HG02759 (cell line): Measurements from ENCODE around the gene ZKSCAN3.
A peak's percentile ranks its signal among the peaks of the same experiment; 100 is the strongest.
"Not testable (repeated sequence)": the region's sequence is repeated elsewhere in the genome, so short reads cannot be mapped to it uniquely, and the experiment has no call there.

Source experiments
- ATAC-seq: cut with Tn5 transposase; IDR thresholded peaks from one replicate; pipeline ENCODE4 v1.9.1; 2021; ENCODE audit warnings: mild to moderate bottlenecking, moderate library complexity; ENCODE audit not compliant: unreplicated experiment

The ZKSCAN3 gene

DNA sequence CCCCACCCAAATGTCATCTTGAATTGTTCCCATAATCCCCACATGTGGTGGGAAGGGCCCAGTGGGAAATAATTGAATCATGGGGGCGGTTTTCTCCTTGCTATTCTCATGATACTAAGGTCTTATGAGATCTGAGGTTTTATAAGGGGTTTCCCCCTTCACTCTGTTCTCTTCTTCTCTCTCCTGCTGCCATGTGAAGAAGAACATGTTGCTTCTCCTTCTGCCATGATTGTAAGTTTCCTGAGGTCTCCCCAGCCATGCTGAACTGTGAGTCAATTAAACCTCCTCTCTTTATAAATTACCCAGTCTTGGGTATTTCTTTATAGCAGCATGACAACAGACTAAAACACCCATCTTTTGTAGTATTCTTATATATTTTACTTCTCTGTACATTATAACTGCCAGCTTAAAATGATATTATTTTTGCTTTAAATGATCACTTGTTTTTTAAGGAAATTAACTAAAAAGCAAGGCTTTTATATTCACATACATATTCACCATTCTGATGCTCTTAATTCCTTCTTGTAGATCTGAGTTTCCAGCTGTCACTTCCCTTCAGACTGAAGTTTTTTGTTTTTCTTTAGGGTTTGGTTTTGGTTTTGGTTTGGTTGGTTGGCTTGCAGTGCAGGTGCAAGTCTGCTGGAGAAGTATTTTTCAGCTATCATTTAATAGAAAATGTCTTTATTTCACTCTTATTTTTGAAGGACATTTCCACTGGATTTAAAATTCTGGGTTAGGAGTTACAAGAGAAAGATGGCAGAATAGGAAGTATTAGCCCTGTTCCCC lies 9.2 kb upstream of the ZKSCAN3 start:
- ATAC-seq: no peak

DNA sequence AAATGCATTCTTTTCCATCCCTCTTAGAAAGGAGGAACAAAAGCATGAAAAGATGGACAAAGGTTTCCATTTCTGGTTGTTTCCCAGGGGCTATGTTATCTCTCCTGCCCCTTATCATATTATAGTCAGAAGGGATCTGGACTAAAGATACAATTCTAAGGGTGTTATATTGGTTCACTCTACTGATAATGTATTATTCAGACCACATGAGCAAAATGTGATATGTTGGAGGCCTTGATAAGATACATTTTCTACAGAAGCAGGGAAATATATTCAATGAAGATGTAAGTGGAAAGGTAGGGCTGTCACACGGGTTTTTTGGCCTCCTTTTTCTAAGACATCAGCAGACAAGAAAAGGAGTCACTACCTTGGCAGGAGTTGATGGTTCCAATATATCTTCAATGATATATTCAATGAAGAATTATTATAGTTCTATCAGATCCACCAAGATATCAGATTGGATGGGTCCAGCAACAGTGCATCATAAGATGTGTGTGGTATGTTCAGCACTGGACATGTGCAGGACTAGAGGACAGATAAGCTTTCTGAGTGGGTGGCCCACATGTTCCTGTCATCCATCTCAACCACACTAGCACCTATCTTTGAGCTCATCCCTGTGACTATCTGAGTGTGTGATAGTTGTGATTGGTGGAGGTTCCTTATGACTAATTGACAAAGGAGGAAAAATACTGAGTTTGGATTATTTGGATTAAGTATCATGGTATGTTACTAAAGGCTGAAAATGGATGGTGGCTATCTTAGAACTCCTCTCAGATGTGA lies 5.7 kb upstream of the ZKSCAN3 start:
- no peak for ATAC-seq

DNA sequence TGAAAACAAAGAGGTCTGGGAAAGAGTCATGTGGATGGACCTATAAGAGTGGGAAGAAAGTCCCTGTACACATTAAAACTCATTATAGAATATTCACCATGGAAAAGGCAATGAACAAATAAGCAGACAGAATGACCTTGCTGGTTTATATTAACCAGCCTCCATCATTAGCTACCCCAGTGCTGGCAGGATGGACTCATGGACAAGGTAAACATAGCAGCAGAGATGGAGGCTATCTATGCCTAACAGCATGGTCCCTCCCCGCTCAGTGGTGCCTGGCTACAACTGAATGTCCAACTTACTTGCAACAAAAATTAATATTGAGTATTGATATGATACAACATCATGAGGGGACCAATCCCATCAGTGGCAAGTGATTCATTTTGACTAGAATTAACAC lies 4.5 kb upstream of the ZKSCAN3 start:
- ATAC-seq: no peak

DNA sequence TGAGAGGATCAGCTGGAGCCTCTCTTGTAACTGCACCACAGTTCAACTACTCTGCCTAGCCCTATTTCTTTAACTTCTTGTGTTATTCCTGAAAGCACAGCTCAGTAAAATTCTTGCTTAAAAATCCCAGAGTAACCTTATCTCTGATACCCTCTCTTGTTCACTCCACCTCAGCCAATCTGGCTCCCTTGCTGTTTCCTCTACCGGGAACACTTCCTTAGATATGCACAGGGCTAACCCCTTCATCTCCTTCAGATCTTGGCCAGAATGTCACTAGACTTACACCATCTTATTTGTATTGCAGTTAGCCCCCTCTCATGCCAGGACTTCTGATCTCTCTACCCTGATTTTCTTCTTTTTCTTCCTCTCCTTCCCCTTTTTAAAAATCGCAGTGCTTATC lies 2.6 kb upstream of the ZKSCAN3 start:
- ATAC-seq: no peak

DNA sequence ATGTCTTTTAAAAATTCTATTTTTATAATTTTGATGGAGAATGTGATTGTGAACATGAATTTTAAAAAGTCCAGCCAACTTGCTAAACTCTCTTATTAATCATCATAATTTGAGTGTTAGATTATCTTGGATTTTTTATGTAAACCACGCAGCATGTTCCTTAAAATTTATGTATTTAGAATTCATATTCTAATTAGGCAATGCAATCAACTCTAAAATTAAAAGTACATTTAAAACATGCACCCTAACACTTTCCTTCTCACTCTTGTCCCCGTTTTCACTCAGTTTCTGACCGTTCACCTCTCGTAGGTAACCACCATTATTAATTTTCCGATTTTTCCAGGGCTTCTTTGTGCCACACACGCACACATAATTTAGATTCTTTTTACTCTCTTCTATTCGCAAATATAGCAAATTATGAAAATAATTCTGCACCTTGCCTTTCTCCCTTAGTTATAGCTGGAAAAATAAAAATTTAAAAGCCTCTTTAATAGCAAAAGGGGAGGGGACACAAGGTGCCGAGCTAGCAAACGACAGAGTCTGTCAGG lies 329 bp upstream of the ZKSCAN3 start:
- ATAC-seq: peak; percentile 20

DNA sequence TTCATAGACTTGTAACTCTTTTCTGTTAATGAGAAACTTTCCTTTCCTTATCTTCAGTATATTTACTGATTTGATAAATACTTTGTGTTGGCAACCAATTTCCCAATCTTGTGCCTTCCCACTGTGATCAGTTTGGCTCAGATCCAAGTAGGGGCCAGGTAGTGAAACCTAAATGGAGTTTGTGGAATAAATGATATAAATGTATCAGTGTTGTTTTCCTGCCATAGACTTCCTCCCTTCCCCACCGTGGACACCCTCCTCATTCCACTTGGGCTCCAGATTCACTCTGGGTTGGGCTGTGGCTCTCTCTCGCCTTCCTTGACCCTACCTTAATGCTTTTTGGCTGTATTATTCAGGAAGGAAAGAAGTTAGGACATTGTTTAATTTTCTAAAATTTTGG lies 1.3 kb downstream of the ZKSCAN3 start:
- ATAC-seq: no peak

DNA sequence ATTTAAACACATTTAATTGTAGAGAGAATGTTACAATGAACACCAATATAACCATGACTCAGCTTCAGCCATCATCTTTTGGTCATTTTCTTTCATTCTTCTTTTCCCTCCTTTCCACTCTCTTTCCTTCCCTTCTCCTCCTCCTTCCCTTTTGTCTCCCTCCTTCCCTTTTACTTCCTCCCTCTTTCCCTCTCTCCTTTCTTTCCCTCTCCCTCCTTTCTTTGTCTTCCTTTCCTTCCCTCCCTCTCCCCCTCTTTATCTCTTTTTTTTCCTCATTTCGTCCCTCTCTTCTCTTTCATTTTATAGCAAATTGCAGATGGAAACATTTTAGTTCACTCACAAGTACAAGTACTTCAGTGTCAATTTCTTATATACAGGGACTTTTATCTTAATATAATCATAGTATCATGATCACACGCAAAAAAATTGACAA lies 1.8 kb downstream of the ZKSCAN3 start:
- ATAC-seq: no peak

DNA sequence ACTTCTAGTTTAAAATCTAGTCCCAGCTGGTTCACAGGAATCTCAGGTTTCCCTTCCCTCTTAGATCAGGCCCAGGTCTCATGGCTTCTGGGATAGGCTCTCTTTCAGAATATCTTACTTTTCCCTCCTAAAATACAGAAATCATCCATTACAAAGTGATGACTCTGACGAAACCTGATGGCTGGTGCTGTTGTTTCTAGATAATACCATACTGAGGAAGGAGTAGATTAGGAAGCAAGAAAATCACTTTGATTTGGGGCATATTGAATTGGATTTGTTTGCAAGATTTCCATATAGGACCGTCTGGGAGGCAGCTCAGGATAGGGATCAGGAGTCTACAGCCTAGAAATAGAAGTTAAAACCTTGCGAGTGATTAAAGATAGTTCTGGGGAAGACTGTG lies 3.6 kb downstream of the ZKSCAN3 start:
- no peak for ATAC-seq

DNA sequence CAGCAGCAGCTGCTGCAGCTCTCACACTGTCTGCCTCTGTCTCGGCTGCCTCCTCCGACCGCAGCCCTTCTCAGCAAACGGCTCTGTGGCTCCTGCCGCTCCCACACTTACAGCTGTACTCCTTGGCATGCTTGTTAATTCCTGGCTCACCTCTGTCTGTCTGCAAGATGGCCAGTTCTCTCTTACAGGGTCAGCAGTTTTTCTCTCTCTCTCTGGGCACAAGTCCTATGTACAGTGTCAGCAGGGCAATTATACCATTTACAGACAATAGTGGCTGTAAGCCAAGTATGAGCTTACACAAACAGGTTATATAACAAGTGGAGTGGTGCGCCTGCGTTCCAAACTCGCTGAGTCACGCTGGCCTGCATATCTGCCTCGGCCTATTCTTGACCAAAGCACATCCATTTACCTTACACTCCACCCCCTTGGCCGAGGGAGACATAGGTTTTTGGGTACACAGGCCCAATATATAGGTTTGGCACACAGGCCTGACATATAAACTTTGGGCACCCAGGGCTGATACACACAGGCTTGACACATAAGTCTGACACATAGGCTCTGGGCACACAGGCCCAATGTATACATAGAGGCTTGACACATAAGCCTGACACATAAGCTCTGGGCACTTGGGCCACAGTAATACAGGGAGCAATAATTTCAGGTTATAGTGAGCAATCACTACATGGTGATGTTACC lies 4.4 kb downstream of the ZKSCAN3 start:
- ATAC-seq: no peak

DNA sequence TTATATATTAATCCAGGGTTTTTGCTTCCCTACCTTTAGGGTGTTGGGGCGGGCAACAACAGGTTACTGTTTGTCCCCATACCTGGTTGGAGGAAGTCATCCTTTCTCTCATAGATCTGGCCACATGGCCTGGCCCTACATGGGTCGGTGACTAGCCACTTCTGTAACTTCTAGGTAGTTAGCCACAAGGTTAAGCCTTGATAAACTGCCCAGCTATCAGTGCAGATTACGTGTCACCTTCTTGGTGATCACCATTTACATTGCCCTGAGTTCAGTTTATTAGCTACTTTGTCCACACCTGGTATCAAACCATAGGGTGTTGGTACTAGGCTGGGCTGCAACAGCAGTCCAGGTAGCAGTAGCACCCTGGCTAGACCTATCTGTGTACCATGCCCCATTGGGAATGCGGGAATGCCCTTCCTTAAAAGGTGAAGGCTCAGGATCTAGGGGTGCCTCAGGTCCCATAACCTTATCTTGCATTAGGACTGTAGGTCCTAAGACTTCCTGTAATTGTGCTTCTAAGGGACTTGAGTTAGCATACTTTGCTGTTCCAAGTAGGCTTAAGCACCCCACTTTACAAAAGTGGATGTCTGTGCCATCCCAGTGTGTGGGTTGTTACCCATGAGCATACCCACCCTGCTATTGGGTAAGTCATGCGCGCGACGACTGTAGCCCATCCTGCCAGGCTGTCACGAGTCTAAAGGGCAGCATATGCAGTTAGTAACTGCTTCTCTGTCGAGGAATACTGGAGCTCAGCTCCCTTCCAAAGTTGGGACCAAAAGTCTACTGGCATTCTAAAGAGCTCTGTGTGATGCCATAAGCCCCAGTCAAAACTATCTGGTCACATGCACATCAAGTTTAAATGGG lies 5.2 kb downstream of the ZKSCAN3 start:
- no peak for ATAC-seq

DNA sequence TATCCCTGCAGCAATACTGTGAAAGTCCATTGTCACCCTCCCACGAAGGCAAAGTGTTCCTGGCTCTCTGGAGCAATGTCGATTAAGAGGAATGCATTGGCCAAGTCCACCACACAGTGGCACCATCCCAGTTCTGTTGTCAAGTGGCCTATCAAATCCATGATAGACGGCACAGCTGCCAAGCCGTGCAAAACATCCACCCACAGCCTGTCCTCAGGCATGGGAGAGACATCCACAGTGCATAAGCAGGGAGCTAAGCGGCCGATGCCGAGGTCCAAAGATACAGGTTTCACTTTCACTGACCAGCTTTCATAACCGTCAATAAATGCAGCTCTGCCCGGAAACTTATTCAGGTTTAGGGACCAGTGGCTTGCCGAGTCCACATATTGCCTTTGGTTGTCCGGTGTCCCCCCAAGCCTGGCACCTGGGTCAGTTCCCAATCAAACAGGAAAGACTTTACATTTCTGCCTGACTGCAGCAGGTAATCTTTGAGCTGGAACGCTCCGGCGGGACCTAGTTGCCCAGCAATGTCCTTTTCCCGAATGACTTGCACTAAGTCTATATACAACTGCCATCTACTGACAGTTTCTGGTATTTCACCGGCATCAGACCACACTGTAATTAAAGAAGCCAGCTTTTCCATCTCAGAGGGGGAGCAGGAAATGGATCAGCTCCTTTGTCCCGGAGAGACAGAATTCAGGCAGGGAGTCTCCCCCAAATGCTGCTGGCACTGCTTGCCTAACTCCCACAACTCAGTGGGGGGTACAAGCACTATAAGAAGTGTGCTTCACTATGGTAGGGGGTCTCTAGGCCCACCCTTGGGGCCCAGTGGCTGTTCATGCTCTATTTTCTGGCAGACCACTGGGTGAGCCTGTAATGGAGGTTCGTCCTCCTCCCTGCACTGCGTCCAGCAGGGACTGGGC lies 6.3 kb downstream of the ZKSCAN3 start:
- ATAC-seq: peak; percentile 71

DNA sequence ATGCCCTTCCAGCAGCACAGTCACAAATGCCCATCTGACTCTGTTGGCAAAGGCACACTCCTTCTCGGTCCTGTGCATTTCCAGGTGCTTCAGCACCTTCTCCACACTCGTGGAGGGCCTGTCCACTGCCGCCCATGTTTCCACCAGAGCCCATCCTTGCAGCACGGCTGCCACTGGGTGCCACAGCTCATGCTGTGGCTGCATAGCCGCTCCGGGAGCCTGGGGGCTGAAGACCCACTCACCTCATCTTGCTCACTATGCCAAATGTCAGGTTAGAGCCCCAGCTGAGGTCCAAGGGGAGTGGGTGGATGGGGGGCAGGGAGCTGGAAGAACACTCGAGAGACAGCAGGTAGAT lies 6.9 kb downstream of the ZKSCAN3 start:
- ATAC-seq: no peak

DNA sequence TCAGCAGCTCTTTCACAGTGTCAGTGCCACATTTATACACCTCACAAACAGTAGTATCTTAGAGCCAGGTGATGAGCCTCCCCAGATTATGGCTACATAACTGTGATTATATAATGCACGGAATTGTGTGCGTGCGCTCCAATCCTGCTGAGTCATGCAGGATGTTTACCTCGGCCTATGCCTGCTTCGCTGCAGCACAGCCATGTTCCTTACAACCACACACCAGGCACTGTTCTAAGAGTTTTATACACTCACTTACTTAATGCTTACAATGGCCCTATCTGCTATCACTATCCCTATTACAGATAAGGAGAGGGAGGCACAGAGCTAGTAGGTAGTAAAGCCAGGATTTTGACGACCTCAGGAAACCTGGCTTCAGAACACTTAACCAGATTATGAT lies 7.3 kb downstream of the ZKSCAN3 start:
- no peak for ATAC-seq

DNA sequence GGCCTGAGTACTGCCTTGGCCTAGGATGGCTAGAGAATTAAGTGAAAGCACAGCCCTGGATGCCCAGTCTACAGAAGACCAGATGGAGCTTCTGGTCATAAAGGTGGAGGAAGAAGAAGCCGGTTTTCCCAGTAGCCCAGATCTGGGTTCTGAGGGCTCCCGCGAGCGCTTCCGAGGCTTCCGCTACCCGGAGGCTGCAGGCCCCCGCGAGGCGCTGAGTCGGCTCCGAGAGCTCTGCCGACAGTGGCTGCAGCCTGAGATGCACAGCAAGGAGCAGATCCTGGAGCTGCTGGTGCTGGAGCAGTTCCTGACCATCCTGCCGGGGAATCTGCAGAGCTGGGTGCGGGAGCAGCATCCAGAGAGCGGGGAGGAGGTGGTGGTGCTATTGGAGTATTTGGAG lies 9.8 kb downstream of the ZKSCAN3 start:
- not testable (repeated sequence) for ATAC-seq

DNA sequence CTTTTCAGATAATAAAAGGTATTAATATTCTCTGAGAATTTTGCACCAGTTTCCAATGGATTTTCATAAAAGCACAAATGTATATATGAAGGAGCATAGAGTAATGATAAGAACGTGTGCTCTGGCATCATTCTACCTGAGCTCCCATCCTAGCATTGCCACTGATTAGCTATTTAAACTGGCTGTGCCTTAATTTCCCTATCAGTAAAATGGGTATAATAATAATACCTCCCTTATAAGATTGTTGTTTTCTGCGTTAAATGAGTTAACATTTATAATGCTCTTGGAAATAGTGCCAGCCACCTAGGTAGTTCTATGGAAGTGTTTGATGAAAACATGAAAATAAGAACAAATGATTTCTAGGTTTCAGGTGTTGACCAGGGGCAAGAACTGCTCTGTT lies 11.2 kb downstream of the ZKSCAN3 start:
- ATAC-seq: no peak

DNA sequence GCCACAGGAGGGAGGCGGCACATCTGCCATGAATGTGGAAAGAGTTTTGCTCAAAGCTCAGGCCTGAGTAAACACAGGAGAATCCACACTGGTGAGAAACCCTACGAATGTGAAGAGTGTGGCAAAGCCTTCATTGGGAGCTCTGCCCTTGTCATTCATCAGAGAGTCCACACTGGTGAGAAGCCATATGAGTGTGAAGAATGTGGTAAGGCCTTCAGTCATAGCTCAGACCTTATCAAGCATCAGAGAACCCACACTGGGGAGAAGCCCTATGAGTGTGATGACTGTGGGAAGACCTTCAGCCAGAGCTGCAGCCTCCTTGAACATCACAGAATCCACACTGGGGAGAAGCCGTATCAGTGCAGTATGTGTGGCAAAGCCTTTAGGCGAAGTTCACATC lies 15.8 kb downstream of the ZKSCAN3 start:
- not testable (repeated sequence) for ATAC-seq

DNA sequence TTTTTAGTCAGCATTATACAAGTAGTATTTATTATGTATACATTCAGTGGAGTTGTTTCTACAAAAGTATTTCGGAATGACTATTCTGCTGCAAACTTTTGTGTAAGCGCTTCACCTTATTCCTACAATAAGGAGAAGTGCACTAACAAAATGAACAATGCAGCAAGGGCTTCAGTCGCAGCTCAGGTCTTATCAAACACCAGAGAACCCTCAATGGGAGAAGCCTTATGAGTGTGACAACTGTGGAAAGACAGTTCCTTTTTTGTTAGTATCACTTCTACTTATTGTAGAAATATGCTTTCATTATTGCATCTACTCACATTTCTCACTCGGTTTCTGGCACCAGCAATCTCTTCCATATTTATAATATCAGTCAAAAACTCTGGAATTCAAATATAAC lies 18.8 kb downstream of the ZKSCAN3 start:
- ATAC-seq: no peak

DNA sequence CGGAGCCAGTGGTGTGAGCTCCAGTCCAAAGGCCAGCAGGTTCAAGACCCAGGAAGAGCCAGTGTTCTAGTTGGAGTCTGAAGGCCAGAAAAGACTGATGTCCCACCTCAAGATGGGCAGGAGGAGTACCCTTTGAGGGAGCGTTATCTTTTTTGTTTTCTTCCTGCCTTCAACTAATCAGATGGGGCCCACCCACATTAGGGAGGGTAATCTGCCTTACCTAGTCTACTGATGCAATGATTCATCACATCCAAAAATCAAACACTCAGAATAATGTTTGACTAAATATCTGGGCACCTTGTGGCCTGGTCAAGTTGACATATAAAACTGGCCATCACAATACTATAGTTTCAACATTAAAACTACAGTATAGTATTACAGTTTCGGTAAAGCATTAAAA lies 19.7 kb downstream of the ZKSCAN3 start:
- no peak for ATAC-seq

DNA sequence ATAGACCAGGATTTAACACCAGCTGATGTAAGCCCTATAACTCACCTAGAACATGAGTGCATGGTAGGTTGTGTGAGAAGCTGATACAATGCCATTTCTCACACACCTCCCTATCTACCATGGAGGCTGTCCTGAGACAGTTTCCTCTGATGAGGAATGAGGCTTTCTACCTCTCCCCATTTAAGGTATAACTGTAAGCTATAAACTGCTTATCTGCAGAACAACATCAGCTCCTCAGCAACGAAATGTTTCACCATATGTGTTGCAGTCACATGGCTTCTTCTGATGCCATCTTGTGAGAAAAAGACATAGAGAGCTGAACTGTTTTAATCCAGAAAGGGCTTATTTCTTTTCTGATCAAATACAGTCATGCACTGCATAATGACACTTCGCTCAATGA lies 20.7 kb downstream of the ZKSCAN3 start:
- no peak for ATAC-seq

DNA sequence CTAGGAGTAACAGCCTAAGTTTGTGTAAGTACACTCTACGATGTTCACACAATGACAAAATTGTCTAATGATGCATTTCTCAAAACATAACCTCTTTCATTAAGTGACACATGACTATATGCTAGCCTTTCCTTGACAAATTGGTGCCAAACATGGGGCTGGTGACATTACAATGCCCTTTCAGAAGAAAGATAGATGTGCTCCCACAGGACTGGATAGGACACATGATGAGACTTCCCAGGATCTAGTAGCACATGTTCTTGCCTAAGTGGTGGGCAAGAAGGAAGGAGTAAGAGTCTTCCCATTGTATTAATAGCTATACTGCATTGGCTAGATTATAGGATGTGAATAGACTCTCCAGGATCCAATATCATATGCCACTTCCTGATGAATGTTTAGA lies 21.5 kb downstream of the ZKSCAN3 start:
- ATAC-seq: no peak
